A204.1 (cell line): ENCODE measurements around the gene N4BP2L1.

Experiments used
- FAIRE-seq: peaks from 2 replicates; lab custom pipeline; 2012; peaks lifted over from hg19 to GRCh38; lab: Jason Lieb, UNC

Gene N4BP2L1

GRCh38 chr13:32427852-32428580 lies at the start of gene N4BP2L1:
N4BP2L1 (minus strand) TSS chr13:32428130; CDS start chr13:32428082, 48 bp downstream.
- no peak for FAIRE-seq

DNA sequence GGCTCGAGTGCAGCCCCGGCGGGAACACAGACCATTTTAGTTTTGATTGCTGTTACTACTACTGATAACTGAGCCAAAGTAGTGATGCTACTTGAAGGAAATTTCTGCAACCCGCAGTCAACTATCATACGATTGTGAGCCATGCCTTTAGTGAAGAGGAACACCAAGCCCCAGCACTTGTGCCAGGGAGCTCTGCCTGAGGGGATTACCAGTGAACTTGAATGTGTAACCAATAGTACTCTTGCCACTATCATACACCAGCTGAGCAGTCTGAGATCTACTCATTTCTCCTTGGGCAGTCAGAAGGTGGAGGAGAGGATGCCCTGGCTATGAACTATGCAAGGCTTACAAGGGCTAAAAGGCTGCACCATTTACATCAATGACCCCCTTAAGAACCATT lies 49.0 kb upstream of the N4BP2L1 start:
- no peak for FAIRE-seq

- FAIRE-seq, result no peak
These were observed 48.2 kb upstream of the N4BP2L1 start for GRCh38 chr13:32476021-32476731.

DNA sequence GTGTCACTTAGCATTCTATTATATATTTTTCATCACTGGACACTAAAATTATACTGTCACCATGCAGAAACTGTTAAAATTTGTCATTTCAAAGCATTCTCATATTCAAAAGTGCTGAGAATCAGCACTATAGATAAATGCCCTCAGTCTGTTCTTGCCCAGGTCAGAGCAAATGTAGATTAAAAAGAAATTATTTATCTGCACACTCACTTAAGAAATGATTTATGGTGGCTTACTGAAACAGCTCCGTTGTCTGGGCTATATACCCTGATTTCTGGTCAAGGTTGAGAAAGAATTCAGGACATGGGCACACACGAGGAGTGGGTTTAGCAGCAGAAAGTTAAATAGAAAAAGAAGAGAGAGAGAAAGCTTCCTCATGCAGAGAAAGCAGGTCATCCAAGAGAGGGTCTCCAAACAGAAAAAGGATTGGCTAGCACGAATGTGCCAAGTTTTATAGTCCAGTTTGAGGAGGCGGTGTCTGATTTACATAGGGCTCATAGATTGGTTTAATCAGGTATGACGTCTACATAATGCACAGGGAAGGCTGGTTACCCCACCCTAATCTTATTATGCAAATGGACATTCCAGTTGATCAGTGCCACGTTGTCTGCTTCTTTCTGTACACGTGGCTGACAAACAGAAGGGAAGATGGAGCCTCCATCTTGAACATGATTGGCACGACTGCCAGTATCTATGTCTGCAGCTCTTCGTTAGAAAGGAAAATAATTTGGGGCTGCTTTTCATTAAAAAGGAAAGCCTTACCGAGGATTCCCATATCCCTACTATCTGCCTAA lies 47.3 kb upstream of the N4BP2L1 start:
- FAIRE-seq, result no peak

DNA sequence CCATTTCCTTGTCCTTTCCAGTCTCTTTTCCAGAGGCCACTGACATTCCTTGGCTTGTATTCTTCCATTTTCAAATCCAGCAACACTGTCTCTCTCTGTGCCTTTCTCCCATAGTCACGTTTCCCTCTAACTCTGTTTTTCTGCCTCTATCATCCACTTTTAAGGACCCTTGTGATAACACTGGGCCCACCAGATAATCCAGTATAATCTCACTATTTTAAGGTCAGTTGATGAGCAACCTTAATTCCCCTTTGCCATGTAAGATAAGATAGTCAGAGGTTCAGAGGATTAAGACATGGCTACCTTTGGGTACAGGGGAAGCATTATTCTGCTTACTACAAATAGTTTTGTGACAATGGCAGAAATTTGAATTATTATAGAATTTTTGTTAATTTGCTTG lies 45.7 kb upstream of the N4BP2L1 start:
- FAIRE-seq, result no peak

- no peak for FAIRE-seq
These were observed 44.3 kb upstream of the N4BP2L1 start for GRCh38 chr13:32472194-32472621.

GRCh38 chr13:32471187-32471922 lies 43.4 kb upstream of the N4BP2L1 start:
- FAIRE-seq, result no peak

DNA sequence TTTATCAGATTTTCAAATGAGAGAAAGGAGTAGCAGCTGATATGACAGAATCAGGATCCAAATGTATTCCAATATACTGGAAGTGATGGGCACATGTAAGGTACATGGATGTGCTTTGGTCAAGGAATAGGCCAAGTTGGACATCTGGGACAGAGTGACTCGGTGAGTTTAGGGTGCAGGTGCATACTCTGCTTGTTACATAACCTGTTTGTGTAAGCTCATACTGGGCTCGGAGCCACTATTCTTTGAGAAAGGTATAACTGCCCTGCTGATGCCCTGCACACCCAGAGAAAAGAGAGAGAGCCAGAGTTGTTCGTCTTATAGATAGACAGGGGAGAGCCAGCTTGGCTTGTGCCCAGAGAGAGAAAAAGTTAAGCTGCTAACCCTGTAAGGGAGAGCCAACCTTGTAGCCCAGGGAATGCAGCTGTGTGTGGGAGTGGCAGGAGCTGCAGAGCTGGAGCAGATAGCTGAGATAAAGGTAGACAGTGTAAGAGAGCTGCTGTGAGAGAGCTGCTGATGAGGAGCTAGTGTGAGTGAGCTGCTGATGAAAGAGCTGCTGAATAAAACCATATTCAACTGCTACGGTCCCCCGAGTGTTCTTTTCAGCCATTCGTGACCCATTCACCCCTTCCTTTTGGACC lies 40.7 kb upstream of the N4BP2L1 start:
- no peak for FAIRE-seq

GRCh38 chr13:32456591-32456990 lies 28.7 kb upstream of the N4BP2L1 start:
- FAIRE-seq, result no peak

- FAIRE-seq, result no peak
These were observed 27.6 kb upstream of the N4BP2L1 start for GRCh38 chr13:32455594-32455903.

- no peak for FAIRE-seq
These were observed 27.1 kb upstream of the N4BP2L1 start for GRCh38 chr13:32454886-32455593.

GRCh38 chr13:32453981-32454380 lies 26.1 kb upstream of the N4BP2L1 start:
- FAIRE-seq, result no peak

- FAIRE-seq, result no peak
These were observed 21.0 kb upstream of the N4BP2L1 start for GRCh38 chr13:32448972-32449371.

DNA sequence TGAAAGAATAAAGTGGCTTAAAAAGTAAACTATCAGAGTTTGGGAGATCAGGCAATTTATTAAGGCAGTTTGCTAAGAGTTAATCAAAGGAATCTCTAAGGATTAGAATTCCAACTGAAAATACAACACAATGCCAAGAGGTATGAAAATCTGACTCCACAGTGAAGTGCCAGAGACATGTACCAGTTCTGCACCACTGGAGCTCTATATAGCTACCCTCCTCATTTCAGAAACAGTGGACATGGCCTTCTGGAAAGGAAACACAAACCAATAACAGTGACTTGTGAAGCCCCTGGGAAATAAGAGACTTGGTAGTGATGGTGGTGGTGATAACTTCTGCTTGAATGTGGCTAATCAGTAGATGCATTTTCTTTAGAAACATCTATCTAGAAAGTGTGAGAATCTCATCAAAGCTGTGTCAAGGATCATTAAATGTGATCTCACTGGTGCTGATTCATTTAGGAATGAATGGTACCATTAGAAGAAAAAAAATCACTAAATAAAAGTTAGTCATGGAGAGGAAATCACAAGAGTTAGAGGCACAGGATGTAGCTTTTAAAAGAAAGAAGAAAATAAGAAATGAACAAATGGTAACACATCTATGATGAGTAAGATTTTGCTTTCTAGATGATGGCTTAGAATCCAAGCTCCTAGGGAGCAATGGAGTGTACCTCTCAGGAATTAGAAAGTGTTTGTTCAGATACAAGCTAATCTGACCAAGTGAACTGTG lies 20.1 kb upstream of the N4BP2L1 start:
- FAIRE-seq, result no peak

GRCh38 chr13:32446773-32447465 lies 19.0 kb upstream of the N4BP2L1 start:
- no peak for FAIRE-seq

- no peak for FAIRE-seq
These were observed 18.3 kb upstream of the N4BP2L1 start for GRCh38 chr13:32446220-32446619.

DNA sequence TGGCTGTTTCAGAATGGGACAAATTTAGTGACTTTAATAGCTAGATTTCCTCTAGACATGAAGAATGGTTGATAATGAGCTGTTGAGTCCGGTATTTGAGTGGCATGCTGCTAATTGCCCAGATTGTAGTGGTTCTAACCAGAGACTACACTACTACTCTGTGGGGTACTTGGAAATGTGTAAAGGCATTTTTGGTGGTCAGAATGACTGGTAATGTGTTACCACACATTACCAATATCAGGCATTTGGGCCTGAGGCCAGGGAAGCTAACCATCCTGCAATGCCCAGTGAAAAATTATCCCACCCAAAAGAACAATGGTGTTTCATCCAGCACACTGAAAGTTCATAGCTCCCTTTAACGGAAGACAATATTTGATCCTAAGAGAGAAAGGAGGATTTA lies 17.5 kb upstream of the N4BP2L1 start:
- FAIRE-seq, result no peak

GRCh38 chr13:32443111-32443510 lies 15.2 kb upstream of the N4BP2L1 start:
- no peak for FAIRE-seq

DNA sequence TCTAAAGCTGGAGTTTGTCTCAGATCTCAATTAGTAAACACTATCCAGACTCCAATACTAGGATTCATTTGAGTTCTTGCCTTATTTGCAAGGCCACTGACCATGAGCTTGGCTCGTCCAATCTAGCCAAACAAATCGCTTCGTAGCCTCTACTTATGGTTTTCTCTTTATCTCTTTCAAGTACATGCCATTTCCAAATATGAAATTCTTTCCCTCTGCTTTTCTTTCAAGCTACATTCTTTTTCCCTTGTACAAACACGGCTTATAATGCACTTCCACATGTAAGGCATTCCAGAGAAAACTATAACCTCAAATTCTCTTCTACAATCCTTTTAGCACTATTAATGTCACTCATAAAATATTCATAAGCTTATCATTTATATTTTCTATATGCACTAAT lies 10.9 kb upstream of the N4BP2L1 start:
- no peak for FAIRE-seq

GRCh38 chr13:32432856-32433255 lies 4.9 kb upstream of the N4BP2L1 start:
- FAIRE-seq, result no peak
